GM10266 (cell line): ENCODE measurements around the gene FTCD.

Experiments
- DNase-seq: peaks from one replicate; pipeline ENCODE4 v3.0.0; 2012; ENCODE audit errors: extremely low spot score
- TF ChIP-seq, protein P1 (sequence below): IDR thresholded peaks from 2 replicates; pipeline ENCODE4 v1.5.1; 2012; ENCODE audit warnings: mild to moderate bottlenecking, low read depth; ENCODE audit not compliant: control insufficient read depth, insufficient read depth; ENCODE audit errors: missing control alignments

FTCD gene

DNA sequence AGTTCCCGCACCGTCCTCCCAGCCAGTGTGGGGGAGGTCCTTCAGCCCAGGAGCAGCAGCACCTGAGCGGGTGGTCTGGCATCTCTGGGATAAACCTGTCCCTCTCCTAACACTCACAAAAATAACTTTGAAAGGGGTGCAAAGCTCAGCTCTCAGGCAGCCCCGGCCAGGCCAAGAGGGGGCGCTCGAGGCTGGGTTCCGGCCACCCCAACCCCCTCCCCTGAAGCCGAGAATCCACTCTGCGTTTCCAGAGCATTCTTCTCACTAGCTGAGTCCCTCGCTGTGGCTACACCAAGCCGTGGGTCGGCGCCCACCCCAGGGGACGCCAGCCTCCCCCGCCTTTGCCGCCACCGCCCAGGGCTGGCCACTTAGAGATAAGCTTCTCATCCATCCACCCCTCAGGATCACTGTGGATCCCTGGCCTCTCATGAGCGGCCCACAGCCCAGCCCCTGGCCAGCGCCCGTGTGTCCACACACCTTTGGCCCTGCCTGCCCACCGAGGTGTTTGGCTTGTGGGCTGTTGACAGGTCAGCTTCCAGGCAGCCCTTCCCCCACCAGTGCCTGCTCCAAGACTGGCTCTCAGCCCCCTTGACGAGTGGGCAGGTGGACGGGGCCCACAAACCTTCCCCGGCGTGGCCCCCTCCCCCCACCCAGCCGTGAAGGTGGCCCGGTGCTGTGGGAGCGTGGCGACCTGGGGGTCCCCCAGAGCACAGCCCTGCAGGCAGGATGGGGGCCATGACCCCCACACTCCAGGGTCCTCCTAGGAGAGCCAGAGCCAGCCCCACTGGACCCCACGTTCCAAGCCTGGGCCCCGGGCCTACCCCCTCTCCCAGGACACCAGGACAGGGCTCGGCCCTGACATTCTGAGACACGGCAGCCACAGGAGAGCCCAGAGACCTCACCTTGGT, 1.9 kb downstream of the FTCD start:
- peak; percentile 84 for DNase-seq
- TF ChIP-seq, protein P1, sequence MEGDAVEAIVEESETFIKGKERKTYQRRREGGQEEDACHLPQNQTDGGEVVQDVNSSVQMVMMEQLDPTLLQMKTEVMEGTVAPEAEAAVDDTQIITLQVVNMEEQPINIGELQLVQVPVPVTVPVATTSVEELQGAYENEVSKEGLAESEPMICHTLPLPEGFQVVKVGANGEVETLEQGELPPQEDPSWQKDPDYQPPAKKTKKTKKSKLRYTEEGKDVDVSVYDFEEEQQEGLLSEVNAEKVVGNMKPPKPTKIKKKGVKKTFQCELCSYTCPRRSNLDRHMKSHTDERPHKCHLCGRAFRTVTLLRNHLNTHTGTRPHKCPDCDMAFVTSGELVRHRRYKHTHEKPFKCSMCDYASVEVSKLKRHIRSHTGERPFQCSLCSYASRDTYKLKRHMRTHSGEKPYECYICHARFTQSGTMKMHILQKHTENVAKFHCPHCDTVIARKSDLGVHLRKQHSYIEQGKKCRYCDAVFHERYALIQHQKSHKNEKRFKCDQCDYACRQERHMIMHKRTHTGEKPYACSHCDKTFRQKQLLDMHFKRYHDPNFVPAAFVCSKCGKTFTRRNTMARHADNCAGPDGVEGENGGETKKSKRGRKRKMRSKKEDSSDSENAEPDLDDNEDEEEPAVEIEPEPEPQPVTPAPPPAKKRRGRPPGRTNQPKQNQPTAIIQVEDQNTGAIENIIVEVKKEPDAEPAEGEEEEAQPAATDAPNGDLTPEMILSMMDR: peak; percentile 63

DNA sequence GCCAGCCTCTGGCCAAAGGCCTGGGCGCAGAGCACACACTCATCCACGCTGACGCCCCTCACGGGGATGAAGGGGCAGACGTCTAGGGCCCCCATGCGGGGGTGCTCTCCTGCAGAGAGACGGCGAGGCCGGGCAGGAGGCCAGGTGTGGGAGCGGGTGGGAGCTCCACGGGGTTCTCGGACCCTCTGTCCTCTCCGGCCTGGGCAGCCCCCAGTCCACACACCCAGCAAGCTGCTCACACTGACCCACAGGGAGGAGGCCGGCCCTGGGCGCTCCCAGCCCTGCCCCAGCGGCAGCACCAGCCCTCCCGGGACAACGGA, 2.5 kb downstream of the FTCD start:
- no peak for DNase-seq
- TF ChIP-seq, protein P1: no peak

DNA sequence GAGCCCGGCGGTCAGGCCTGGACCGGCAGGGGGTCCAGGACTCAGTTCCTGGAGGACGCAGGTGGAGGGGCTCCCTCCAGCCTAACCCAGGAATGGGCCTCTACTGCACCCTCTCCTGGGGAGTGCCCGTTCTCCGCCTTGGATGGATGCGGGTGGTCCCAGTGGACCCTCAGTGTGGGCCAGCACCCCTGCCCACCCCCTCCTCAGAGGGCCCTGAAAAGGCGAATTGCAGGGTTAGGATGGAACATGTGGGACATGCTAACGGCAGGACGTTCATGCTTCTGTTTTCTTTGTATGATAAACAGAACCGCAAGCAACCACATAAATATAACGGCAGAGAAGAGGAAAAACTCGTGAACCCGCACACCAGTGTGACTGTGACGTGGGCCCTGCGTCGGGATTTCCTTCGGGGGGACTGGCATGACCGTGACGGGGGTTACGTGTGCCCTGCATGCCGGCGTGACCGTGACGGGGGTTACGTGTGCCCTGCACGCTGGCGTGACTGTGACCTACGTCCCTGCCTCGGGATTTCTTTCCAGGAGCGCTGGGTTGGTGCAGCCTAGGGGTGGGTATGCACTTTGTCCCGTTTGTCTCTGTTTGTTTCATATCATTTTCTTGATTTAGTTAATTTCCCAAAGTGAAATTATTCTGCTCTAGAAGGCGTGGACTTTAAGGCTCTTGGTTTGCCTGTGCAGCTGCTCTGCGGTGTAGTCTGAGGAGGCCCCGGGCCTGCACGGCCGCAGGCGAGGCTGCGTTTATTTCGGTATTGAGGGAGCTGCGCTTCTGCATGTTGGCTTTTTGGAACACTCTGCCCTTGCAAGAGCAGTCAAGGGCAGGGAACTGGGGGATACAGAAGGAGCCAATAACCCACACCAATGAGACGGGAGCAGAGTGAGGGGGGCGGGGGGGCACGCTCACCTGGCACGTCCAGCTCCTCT, 3.1 kb downstream of the FTCD start:
- no peak for DNase-seq
- TF ChIP-seq, protein P1: no peak

DNA sequence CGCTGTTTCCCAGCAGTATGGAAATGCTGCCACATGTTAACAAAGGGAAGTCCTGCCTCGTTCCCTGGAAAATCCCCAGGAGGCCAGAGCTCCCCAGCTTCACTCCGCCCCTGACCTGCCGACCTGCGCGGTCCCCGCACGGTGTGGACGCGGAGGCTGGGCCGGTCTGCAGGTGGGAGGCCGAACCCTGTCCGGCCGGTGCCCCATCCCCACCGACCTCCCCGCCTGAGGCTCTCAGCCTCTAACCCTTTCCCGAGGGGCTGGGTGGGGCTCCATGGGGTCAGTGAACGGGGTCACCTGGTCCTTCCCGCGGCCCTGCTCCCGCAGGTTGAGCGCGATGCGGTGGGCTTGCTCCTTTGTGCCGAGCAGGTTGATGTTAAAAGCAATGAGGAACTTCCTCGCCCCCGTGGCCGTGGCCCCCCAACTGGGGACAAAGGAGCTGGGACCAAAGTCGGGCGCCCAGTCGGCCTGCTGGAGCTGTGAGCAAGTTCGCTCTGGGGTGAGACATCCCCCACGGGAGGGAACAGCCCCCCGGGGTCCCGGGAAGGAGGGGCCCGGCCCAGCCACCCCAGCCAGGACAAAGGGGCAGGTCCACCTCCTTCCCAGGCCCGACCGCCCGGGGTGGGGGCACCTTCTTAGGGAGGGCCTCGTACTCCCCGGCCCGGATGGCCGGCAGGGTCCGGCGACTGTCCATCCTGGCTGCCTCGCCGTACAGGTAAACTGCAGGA, 4.0 kb downstream of the FTCD start:
- TF ChIP-seq, protein P1: no peak
- DNase-seq: no peak

DNA sequence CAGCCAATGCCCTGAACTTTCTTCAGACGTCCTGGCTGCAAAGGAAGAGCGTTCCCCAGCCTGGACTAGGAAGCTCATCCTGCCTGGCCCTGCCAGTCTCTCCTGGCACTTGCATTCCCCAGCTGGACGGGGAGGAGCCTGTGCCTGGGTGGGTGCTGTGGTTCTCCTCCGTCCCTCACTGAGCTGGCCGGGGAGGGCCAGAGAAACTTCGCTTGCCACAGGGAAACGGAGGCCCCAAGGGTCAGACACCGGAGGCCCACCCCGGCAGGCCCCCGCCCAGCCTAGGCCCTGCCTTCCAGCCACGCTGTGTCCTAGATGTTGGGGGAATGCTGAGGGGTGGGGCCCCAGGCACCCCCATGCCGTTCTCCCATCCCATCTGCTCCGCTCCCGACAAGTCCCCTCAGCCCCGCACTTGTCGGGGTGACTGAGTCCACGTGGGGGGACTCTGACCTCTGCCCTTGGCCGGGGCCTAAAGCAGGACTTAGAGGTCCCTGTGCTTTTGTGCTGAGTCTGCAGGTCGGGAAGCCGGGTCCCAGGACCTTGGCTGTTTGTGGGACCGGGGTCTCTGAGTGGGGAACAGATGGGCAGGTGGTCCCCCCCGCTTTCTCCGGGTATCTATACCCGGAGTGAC, 4.8 kb downstream of the FTCD start:
- TF ChIP-seq, protein P1: no peak
- DNase-seq: no peak

DNA sequence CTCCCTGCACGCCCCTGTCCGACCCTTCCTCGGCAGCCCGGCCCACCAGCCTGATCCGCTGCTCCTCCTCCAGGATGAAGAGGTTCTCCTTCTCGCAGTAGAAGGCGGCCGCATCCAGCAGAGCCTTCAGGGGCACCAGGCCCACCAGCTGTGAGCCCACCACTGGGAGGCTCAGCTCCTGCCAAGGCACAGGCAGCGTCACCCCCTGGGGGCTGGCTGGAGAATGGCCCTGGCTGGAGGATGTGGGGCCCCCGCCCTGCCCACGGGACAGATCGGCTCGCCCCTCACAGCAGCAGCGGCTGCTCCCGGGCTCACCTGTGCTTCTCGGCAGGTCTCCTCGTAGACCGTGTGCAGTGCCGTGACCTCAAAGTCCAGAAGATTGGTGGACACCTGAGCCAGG, 5.3 kb downstream of the FTCD start:
- TF ChIP-seq, protein P1: no peak
- no peak for DNase-seq
